HUDEP-2 (cell line): ENCODE measurements around the gene GIMAP8.

Experiments
- DNase-seq, 76 experiments: peaks; one replicate each; lab custom pipeline; 2025; ENCODE audit not compliant: unreplicated experiment in 76 of 76; lab: John Stamatoyannopoulos, UW

The GIMAP8 gene

GRCh38 chr7:150410680-150411346, 39.6 kb upstream of the GIMAP8 start:
- no peak for DNase-seq

- DNase-seq, result no peak
These were observed 38.8 kb upstream of the GIMAP8 start for GRCh38 chr7:150411606-150412005.

GRCh38 chr7:150412016-150412415, 38.4 kb upstream of the GIMAP8 start:
- no peak for DNase-seq

GRCh38 chr7:150412518-150413488, 37.6 kb upstream of the GIMAP8 start:
- no peak for DNase-seq

GRCh38 chr7:150413640-150414081, 36.8 kb upstream of the GIMAP8 start:
- no peak for DNase-seq

GRCh38 chr7:150415161-150416153, 35.0 kb upstream of the GIMAP8 start:
- no peak for DNase-seq

GRCh38 chr7:150417239-150417638, 33.2 kb upstream of the GIMAP8 start:
- no peak for DNase-seq

- no peak for DNase-seq
These were observed 32.6 kb upstream of the GIMAP8 start for GRCh38 chr7:150417863-150418262.

GRCh38 chr7:150420242-150420641, 30.2 kb upstream of the GIMAP8 start:
- DNase-seq, result no peak

GRCh38 chr7:150420987-150421674, 29.3 kb upstream of the GIMAP8 start:
- peak in 70 of 76 experiments; percentile 12 to 84 (median 64) for DNase-seq

- DNase-seq, result no peak
These were observed 28.6 kb upstream of the GIMAP8 start for GRCh38 chr7:150421831-150422230.

GRCh38 chr7:150425670-150426069, 24.8 kb upstream of the GIMAP8 start:
- DNase-seq, result no peak

GRCh38 chr7:150428671-150429451, 21.6 kb upstream of the GIMAP8 start:
- DNase-seq, result peak in 2 of 76 experiments; percentile 5 to 6

GRCh38 chr7:150429699-150430098, 20.7 kb upstream of the GIMAP8 start:
- no peak for DNase-seq

- no peak for DNase-seq
These were observed 19.9 kb upstream of the GIMAP8 start for GRCh38 chr7:150430465-150431085.

GRCh38 chr7:150431839-150432658, 18.4 kb upstream of the GIMAP8 start:
- no peak for DNase-seq

GRCh38 chr7:150432915-150433892, 17.2 kb upstream of the GIMAP8 start:
- no peak for DNase-seq
